ENCODE results near the gene LCE2B. TPM values are rescaled to one million over a fixed set of nuclear protein-coding genes. Genes with fewer than 3 reads are reported as not detected.

The LCE2B gene
- total RNA-seq, 1 experiment from 2014 or later: not detected

- CTCF ChIA-PET: interaction anchor here (0.6 kb wide), 1 partner anchor 498 kb away, joined by 3 read pairs; no protein-coding TSS in a partner anchor
- H3K36me3 ChIP-seq (ENCODE audit: control insufficient read depth, insufficient read depth, low read length): no peaks in the 10 kb centered on the region
- DNase-seq (ENCODE audit: low read depth, low spot score): no peak
- TF ChIP-seq REST (IDR thresholded peaks at IDR 0.05; ENCODE audit: insufficient read depth in 1 of 2, low read depth in 2 of 2, low read length in 1 of 2) (no peak), POLR2AphosphoS5 (IDR thresholded peaks at IDR 0.05; ENCODE audit: low read depth, low read length) (no peak), SIN3A (IDR thresholded peaks at IDR 0.05; ENCODE audit: borderline replicate concordance, insufficient read depth, low read depth, low read length) (no peak), CTCF (IDR thresholded peaks at IDR 0.05) (no peak), TCF7L2 (IDR thresholded peaks at IDR 0.05; ENCODE audit: low read depth, low read length) (no peak)
- POLR2A ChIA-PET: interaction anchor here (0.6 kb wide), 1 partner anchor 8 kb away, joined by 3 read pairs; no protein-coding TSS in a partner anchor
- H3K4me3 ChIP-seq (ENCODE audit: low read depth in 2 of 2, low read length in 2 of 2): no peak overlapping the region
- no peaks in the 10 kb centered on the region for H3K9me3 ChIP-seq (ENCODE audit: control insufficient read depth, insufficient read depth, low read depth, low read length)
- H3K4me1 ChIP-seq (ENCODE audit: control insufficient read depth, insufficient read depth, low read length): no peaks in the 10 kb centered on the region
- H3K27me3 ChIP-seq (ENCODE audit: control insufficient read depth, insufficient read depth, low read length): no peaks in the 10 kb centered on the region; the same call in 1 of the 2 replicates
- H3K27ac ChIP-seq (ENCODE audit: low read length): no peak overlapping the region
- no peak for ATAC-seq
- in situ Hi-C loops (cut with HindIII; ENCODE audit: low pct_unique_long_range_greater_than_20kb, low sequenced_read_pairs): no loop called here
- intact Hi-C loops (cut with micrococcal nuclease; ENCODE audit: unreplicated experiment): no loop called here
- no TSS peak for BruUV-seq (replicated peaks)
Observed at GRCh38 chr1:152645146-152645545, 40.8 kb upstream of the LCE2B start.

GRCh38 chr1:152646656-152647055 is 39.3 kb upstream of the LCE2B start:
- BruUV-seq (replicated peaks): no TSS peak
- no peaks in the 10 kb centered on the region; the same call in 1 of the 2 replicates for H3K27me3 ChIP-seq (ENCODE audit: control insufficient read depth, insufficient read depth, low read length)

More at GRCh38 chr1:152646656-152647055, 39.3 kb upstream of the LCE2B start:
- TF ChIP-seq TCF7L2 (IDR thresholded peaks at IDR 0.05; ENCODE audit: low read depth, low read length): no peak
- TF ChIP-seq REST (IDR thresholded peaks at IDR 0.05; ENCODE audit: insufficient read depth in 1 of 2, low read depth in 2 of 2, low read length in 1 of 2): no peak
- no peak for TF ChIP-seq SIN3A (IDR thresholded peaks at IDR 0.05; ENCODE audit: borderline replicate concordance, insufficient read depth, low read depth, low read length)
- TF ChIP-seq POLR2AphosphoS5 (IDR thresholded peaks at IDR 0.05; ENCODE audit: low read depth, low read length): no peak
- DNase-seq (ENCODE audit: low read depth, low spot score) (no peak), ATAC-seq (no peak)
- Histone ChIP-seq H3K4me3 (ENCODE audit: low read depth in 2 of 2, low read length in 2 of 2) (no peak overlapping the region), H3K27ac (ENCODE audit: low read length) (no peak overlapping the region), H3K9me3 (ENCODE audit: control insufficient read depth, insufficient read depth, low read depth, low read length) (no peaks in the 10 kb centered on the region), H3K36me3 (ENCODE audit: control insufficient read depth, insufficient read depth, low read length) (no peaks in the 10 kb centered on the region), H3K4me1 (ENCODE audit: control insufficient read depth, insufficient read depth, low read length) (no peaks in the 10 kb centered on the region)
- CTCF ChIA-PET: no interaction called here
- in situ Hi-C loops (cut with HindIII; ENCODE audit: low pct_unique_long_range_greater_than_20kb, low sequenced_read_pairs) (no loop called here), intact Hi-C loops (cut with micrococcal nuclease; ENCODE audit: unreplicated experiment) (no loop called here)
- POLR2A ChIA-PET: no interaction called here

Data from Panc1 (cell line).